Testis (tissue), 2 donors: Measurements from ENCODE around the gene KLRF2.

Source experiments
- CTCF ChIP-seq, 3 experiments: fragments of 450-650 bp in 2 of 3; fragments of 200-600 bp in 1 of 3; sonication (generic) in 1 of 3; IDR thresholded peaks; one replicate each; pipeline ENCODE4 v1.5.1; 2016 to 2019; ENCODE audit warnings: antibody characterized with exemption in 3 of 3, mild to moderate bottlenecking in 2 of 3, moderate library complexity in 1 of 3
- POLR2A ChIP-seq: fragments of 450-650 bp; IDR thresholded peaks from one replicate; pipeline ENCODE4 v1.6.1; 2017; ENCODE audit warnings: antibody characterized with exemption, mild to moderate bottlenecking, moderate library complexity

- TF ChIP-seq POLR2A (no peak), CTCF (IDR thresholded peaks at IDR 0.05) (no peak)
Observed at GRCh38 chr12:9851927-9852326, 29.4 kb upstream of the KLRF2 start.
